Activated CD8-positive, alpha-beta memory T cell treated with anti-CD3 and anti-CD28 coated beads, Interleukin-2, amount 50 U/mL, for 24 hours (primary cell): Measurements from ENCODE around the gene TBKBP1.
A peak's percentile ranks its signal among the peaks of the same experiment; 100 is the strongest.

Source experiments
- DNase-seq: peaks from one replicate; pipeline ENCODE4 v3.0.0-alpha.2; 2020; ENCODE audit errors: extremely low read depth

Gene TBKBP1

DNA sequence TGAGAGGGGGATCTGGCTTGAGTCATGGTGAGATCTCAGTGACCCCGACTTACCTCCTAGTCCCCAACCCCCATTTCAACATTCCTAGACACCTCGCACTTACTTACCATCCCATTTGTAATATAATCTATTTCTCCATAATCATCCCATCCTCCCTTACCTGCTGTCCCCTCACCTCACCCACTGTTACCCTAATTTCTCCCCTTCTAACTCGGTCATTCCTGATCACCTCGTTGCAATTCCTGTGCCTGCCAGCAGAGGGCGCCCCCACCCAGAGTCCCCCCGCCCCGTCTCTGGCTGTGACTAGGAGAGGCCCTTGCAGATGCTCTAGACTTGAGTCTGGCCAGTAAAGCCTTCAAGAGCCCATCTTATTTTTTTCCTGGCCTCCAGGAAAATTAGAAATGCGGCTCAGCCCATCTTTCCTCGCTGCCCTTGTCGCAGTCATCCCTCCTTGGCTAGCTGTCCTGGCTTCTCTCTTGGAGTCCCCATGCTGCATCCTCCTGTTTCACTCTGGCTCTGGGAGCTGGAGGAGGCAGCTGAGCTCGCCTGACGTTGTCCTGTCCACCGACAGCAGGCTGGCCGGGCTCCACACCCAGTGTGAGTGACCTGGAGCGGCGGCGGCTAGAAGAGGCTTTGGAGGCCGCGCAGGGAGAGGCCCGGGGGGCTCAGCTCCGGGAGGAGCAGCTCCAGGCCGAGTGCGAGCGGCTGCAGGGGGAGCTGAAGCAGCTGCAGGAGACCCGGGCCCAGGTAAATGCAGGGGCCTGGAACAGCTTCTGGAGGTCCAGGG is 5.0 kb downstream of the TBKBP1 start:
- peak; percentile 68 for DNase-seq

DNA sequence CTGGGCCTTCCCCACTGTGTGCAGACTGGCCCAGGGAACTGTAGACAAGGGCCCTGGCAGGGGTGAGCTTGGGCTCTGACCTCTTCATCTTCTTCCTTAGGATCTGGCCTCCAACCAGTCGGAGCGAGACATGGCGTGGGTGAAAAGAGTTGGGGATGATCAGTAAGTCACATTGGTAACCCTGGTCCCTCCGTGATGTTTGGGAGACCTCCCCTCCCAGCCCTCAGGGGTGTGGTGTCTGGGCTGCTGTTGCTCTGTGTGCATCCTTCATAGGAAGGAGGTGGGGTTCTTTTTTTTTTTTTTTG is 5.5 kb downstream of the TBKBP1 start:
- DNase-seq = no peak

DNA sequence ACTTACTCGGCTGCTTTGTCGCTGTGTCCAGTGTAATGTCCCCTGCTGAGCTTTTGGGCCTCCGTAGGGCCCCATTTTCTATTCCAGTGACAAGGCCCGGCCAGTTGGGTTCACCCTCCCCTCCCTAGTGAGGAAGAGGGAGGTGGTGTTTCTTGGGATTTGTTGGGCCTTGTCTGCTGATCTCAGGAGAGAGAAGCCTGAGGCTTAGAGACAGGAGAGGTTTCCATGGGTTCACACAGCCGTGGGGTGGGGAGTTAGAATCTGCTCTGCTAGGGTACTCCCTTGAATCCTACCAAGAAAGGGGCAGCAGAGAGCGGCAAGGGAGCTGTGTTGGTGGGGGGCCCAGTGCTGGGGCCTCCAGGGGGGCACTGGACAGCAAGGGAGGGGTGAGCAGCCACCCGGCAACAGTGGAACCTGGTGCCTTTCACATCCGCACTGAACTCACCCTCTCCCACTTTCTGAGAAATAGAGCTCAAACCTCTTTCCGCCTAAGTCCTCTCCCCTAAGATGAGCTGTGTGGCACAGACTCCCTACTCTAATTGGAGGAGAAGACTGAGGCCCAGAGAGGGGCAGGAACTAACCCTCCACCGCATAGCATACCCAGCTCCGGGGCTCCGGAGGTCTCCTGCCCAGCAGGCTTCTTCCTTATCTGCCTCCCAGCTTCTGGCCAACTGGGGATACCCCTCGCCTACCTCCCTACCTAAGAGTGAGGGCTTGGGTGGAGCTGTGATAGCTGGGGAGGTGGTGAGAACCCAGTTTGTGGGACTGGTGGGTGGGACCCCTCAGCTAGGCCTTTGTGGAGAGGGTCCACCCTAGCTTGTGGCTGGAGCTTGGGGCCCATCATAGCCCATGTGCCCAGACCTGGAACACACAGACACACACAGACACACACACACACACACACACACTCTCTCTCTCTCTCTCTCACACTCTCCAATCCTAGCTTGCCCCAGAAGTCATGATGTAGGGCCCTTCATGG is 6.8 kb downstream of the TBKBP1 start:
- DNase-seq = no peak

DNA sequence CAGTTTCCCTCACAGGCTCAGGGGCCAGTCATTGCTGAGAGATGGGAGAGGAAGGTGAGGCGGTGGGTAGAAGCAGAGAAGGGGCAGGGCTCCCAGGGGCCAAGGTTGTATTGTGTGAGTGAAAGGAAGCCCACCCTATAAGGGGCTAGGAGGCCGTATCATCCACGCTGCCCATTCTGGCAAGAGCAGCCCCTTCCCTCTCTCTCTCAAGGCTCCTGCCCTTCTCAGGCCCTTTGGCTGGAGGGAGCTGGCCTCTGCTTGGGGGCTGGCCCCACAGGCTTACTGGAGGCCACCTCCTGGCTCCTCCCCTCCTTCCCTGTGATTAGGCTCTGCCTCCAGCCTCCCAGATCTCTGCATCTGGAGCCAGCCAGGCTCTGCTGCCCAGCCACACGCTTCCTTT is 7.6 kb downstream of the TBKBP1 start:
- no peak for DNase-seq

DNA sequence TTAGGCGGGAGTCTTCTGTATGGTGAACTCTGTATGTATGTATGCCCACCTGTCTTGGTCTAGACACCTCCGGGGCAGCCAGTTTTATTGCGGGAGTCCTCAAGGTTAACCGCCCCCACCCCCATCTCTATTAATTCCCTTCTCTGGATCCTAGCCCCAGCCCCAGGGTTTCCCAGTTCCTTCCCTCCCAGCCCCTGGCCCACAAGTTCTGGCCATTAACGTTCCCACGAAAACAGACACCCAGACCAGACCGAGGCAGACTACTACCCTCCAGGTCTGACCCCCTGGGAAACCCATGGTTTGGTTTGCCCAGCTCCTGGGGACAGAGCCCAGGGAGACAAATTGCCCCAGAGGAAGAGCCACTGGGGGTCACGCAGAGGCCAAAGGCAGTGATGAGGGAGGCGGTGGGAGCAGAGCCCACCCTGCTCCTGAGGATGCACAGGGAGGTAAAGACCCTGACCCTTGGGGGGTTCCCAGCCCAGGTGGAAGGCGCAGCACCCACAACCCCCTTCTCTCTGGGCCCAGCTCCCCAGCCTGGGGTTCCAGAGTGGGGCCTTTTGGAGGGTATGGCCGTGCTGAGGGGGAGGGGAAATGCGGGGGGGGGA is 8.5 kb downstream of the TBKBP1 start:
- DNase-seq = no peak

DNA sequence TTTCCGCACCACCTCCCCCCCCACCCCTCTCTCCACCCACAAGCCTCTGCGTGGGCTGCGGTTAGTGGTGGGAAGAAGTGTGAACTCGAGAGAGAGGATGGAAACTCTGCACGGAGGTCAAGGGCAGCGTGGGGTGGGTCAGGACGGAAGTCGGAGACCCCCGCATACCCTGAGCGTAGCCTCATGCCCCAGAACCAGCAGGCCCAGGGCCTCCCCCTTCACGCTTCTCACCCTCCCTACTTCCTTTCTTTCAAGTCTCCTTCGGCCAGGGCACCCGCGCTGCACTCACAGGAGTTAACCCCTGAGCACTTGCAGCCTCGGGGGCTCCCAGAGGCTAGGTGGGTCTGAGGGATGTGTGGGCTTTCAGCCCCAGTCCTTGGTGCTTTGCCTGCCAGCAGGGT is 9.2 kb downstream of the TBKBP1 start:
- no peak for DNase-seq

DNA sequence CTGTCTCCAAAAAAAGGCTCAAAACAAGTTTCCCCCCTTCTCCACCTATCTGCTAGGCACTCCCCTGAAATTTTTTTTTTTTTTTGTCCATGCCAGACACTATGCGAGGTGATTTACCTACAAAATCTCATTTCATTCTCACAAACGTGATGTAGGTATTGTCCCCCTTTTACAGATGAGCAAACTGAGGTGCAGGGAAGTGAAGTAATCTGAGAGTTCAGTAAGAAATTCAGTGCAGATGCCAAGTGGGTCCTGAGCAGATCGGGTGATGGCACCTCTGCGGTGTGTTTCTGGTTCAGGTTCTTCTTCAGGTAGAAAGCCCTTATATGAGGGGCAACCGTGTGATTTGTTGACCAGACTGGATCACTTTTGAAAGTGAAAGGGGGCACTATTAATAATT is 9.7 kb downstream of the TBKBP1 start:
- DNase-seq = no peak

DNA sequence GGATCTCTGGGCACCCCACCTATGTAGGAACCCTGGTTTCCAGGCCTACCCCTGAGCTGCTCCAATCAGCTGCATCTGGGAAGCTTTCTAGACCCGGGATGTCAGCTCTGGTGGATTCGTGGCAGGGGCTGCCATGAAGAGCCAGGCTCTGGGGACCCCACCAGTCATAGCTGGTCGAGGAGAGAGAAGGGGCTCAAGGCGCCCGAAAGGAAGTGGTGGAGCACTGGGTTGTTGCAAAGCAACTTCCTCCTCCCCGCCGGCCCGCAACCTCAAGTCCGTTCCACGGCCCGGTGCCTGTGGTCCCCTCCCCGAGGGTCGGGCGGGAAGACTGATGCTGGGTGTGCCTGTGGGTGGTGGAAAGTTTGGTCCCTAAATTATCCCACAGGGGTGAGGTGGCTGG is 10.2 kb downstream of the TBKBP1 start:
- DNase-seq = no peak

DNA sequence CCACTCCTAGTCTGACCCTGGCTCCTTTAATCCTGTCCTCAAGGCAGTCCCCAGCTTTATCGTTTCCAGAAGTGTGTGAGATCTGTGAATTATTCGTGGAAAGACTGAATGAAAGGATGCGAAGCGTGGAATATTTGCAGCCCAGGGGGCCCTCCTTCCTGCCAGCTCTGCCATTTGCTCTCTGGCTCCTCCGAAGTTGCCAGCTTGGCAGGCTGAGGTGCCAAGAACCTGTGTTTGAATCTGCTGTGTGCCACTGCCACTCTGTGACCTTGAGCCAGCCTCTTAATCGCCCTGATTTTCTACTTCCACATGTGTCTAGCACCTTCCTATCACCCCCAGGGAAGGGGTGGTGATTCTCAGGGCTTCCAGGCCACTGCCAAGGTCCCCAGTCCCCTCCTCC is 10.8 kb downstream of the TBKBP1 start:
- DNase-seq = no peak

DNA sequence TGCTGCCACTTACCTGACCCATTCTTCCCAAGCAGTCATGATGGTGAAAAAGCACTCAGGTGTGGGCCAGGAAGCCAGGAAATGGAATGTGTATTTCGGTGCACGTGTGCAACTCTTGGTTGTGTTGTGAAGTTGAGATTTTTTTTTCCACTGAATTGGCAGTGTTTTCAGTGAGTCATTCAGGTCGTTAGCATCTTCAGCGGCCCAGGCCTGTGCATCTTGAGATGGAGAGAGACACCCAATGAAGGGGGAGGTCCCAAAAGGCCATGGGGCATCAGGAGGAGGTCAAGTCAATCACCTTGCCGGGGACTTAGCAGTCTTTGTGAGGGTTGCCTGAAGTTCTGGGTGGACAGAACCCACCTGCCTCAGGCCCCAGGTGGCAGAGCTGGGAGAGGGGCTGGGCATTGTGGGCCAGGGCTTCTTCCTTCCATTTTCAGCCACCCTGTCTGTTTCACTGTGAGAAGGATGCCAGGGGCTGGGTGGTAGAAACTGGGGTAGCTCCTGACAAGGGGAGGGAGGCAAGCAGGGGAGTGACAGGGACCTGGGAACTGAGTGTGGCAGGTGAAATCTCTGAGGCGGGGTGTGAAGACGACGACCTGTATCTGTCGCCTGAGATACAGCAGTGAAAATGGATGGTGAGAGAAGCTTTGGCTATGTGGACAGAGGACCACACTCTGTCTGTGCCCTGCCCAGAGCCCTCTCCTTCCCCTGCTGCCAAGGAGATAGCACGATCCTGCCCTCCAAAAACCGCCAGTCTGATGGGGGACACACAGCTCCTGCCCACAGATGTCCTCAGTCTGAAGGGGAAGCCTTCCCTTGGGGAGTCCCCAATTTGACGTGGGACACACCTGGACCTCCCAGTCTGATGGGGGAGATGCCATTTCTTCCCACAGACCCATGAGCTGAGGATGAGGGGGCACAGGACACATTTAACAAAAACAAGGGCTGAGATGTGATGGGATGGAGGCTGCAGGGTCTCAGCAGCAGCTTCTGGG is 11.9 kb downstream of the TBKBP1 start:
- no peak for DNase-seq

DNA sequence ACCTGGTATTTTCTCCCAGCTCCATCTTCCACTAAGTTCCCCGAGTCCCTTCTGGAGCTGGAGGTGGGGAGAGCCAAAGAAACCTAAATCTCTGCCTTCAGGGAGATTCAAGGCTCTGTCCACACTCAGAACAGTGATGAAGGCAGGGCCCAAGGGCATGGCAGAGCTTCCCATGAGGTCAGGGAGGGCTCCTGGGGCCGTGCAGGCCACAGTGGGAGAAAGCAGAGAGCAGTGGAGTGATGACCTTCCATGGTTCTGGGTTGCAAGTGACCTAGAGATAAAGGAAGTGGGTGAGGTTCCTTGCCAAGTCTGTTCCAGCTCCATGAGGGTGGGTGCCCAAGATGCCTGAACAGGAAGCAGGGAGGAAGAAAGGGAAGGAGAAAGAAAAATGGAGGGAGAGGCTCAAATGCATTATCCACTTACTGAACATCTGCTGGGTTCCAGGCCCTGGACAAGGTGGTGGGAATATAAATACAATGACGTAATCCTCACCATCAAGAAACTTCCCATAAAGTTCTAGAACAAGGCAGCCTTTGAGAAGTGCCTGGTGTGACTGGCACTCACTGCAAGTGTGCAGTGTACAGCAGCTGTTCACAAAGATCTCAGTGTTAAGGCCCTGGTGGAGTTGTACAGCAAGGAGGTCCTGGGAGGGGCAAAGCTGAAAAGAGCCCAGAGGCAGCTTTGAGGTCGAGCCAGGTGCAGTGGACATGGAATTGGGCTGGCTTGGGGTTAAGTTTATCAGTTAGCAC is 13.3 kb downstream of the TBKBP1 start:
- no peak for DNase-seq

DNA sequence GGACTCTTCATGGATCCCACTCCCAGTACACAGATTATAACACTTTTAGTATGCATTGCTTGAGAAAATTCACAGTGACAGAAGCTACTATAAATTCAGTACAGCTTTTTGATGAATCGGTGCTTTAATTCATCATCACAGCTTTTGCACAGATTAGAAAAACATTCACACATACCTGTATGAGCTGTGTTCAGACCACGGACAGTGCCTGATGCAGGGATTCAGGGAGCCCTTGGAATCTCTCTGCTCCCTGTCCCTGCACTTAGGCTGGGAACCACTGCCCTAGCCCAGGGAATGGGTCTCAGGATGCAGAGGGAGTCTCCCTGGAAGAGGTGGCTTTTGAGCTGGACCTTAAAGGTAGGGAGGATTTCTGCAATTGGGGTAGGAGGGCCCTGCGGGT is 13.9 kb downstream of the TBKBP1 start:
- DNase-seq = no peak

DNA sequence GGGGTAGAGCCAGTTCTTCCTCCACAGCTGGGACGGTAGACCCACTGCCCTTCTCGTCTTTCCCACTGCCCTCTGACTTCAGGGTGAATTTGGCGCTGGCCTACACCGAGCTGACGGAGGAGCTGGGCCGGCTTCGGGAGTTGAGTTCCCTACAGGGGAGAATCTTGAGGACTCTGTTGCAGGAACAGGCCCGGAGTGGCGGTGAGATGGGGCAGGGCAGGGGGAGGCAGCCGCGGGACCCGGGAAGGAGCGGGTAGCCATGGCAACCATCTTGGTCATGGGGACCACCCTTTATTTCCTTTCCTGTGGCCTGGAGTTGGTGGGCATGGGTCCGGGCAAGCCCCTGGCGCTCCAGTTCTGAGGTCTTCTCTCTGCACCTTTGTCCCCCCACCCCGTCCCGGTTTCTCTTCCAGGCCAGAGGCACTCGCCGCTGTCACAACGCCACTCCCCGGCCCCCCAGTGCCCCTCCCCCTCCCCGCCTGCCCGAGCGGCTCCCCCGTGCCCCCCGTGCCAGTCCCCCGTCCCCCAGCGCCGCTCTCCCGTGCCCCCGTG is 14.4 kb downstream of the TBKBP1 start:
- no peak for DNase-seq

DNA sequence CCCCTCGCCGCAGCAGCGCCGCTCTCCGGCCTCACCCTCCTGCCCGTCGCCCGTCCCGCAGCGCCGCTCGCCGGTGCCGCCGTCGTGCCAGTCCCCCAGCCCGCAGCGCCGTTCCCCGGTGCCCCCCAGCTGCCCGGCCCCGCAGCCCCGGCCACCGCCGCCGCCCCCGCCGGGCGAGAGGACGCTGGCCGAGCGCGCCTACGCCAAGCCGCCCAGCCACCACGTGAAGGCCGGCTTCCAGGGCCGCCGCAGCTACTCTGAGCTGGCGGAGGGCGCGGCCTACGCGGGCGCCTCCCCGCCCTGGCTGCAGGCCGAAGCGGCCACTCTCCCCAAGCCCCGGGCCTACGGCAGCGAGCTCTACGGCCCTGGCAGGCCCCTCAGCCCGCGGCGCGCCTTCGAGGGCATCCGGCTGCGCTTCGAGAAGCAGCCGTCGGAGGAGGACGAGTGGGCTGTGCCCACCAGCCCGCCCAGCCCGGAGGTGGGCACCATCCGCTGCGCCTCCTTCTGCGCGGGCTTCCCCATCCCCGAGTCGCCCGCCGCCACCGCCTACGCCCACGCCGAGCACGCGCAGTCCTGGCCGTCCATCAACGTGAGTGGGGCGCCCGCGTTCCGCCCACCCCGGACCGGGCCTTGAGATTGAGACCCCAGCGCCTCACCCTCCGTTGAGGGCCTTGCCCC is 15.0 kb downstream of the TBKBP1 start:
- no peak for DNase-seq

DNA sequence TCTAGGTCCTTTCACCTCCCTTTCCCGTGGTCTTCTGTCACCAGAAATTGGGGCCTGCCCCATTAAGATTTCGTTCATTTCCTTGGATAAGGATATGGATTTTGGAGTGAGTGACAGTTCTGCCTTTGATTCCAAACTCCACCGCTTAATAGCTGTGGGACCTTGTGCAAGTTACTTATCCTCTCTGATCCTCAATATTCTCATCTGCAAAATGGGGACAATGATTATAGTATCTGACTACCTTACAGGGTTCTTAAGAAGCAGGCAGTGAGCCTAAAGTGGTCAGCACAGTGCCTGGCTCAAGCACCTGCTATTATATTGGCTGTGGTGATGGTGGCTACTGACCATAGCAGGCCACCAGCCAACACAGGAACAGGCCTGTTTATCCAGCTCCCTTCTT is 15.6 kb downstream of the TBKBP1 start:
- DNase-seq = no peak

DNA sequence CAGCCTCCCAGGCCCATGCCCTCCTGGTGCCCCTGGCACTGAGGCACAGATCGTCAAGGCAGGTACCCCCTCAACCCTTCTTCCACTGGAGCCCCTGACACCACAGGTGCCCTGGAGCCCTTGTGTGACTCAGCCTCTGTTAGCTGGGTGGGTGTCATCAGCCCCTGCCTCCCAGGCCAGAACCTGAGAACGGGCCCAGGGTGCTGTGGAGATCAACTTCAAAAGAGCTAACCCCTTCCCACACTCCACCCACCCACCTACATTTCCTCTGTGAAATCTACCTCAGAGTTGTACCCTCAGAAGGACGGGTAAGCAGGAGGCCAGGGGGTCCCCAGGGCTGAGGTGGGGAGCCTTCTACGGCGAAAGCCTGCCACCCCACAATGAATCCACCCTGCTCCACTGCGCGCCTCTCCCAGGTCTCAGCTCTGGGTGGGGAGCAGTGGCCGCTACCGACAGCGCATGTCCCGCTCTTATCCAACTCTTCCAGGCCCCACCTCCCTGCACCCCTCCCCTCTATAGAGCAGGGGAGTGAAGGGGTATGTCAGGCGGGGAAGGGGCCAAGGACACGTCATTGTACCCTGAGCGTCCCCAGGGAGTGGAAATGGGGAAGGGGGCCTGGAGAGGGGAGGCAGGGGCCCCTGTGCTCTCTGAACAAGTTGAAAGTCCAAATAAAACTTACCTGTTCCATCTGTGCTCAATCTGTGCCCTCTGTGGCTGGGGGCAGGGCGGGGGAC is 17.6 kb downstream of the TBKBP1 start:
- no peak for DNase-seq

DNA sequence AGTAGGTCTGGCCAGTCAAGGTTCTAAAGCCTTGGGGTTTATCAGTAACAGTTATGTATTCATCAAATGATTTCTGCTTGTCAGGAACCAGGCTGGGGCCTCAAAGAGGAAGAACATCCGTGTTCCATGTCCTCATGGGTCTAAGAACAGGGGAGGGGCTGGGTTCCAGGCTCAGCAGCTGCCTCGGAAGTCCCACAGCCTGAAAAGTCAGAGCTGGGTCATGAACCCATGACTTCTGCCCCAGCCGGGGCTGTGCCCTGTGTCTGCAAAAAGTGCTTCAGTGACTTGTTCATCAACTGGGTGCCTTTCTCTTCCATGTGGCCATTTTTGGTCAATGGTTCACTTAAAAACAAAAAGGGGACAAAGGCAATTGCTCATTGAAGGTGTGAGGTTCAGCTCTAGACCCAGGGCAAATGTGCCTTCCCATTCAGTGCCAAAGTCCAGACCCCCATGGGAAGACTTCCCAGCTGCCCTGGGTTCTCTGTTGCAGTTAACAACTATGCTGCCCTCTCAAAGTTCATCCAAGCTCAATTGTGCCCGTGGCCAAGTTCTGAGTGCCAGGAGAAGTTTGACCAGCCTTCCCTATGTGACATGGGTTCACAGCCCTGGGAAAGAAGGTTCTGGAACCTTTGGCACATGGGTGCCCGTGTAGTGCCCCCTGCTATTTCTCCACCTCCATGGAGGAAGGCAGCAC is 18.5 kb downstream of the TBKBP1 start:
- no peak for DNase-seq

DNA sequence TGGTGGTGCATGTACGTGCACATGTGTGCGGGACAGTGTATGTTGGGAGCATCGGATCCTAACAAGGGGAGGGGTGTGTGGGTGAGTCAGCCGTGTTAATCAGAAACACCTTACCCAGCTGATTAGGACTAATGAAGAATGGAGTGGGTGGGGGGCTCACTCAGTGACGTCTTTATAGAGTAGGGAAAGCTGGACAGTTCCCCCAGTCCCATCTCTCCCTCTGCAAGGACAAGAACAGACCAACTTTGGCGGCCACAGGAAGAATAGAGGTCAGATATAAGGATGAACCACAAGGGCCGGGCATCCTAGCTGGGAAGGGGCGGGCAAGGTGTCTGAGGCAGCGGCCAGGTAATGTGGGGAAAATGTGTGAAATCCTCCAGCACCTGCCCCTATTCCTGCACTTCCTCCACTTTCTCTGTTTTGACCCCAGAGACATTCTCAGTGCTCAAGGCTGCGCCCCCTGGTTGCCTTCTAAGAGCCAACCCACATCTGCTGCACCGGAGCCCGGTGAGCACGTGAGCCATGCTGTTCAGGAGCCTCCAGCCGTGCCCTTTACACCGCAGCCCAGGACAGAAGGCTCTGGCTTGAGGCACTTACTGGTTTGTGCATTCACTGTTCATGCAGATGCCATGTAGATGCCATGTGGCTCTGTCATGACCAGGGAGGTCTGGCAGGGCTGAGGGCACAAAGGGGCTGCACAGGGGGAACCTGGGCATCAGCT is 20.2 kb downstream of the TBKBP1 start:
- no peak for DNase-seq
